SK-N-MC (cell line): ENCODE measurements around the gene TBX22.
"Not testable (repeated sequence)": the region's sequence is repeated elsewhere in the genome, so short reads cannot be mapped to it uniquely, and the experiment has no call there.

Source experiments
- DNase-seq: peaks from one replicate; pipeline ENCODE4 v3.0.0-alpha.2; 2011; ENCODE audit warnings: low read depth, low spot score
- H3K27ac ChIP-seq: fragments of 200-600 bp; sonication (generic); 2 replicates; pipeline ENCODE4 v1.5.1; 2016; ENCODE audit warnings: mixed run types
- H3K36me3 ChIP-seq: fragments of 200-600 bp; sonication (generic); 2 replicates; pipeline ENCODE4 v1.6.1; 2017; ENCODE audit warnings: antibody characterized with exemption, low read length, mixed read lengths; ENCODE audit not compliant: insufficient read depth
- H3K4me3 ChIP-seq: fragments of 200-600 bp; sonication (generic); 2 replicates; pipeline ENCODE4 v1.5.1; 2016
- H3K9ac ChIP-seq: fragments of 200-600 bp; sonication (generic); 2 replicates; pipeline ENCODE4 v1.8.0; 2017; ENCODE audit warnings: mixed run types, mixed read lengths; ENCODE audit not compliant: insufficient read length
- H3K9me3 ChIP-seq: fragments of 200-600 bp; sonication (generic); 2 replicates; pipeline ENCODE4 v1.6.1; 2017; ENCODE audit warnings: low read depth, mild to moderate bottlenecking, antibody characterized with exemption, low read length, moderate library complexity, mixed read lengths
- EZH2 ChIP-seq: fragments of 200-600 bp; sonication (generic); IDR thresholded peaks from one replicate; pipeline ENCODE4 v1.6.1; 2017; ENCODE audit warnings: antibody characterized with exemption
- FOXP2 ChIP-seq: optimal IDR thresholded peaks from 2 replicates; pipeline ENCODE3; 2011; ENCODE audit warnings: mild to moderate bottlenecking, moderate library complexity; ENCODE audit not compliant: insufficient read depth; ENCODE audit errors: extremely low read length, control extremely low read depth
- POLR2AphosphoS5 ChIP-seq: IDR thresholded peaks from 2 replicates; pipeline ENCODE4 v1.6.1; 2012; ENCODE audit warnings: mild to moderate bottlenecking, low read depth, low read length, borderline replicate concordance

TBX22 gene

DNA sequence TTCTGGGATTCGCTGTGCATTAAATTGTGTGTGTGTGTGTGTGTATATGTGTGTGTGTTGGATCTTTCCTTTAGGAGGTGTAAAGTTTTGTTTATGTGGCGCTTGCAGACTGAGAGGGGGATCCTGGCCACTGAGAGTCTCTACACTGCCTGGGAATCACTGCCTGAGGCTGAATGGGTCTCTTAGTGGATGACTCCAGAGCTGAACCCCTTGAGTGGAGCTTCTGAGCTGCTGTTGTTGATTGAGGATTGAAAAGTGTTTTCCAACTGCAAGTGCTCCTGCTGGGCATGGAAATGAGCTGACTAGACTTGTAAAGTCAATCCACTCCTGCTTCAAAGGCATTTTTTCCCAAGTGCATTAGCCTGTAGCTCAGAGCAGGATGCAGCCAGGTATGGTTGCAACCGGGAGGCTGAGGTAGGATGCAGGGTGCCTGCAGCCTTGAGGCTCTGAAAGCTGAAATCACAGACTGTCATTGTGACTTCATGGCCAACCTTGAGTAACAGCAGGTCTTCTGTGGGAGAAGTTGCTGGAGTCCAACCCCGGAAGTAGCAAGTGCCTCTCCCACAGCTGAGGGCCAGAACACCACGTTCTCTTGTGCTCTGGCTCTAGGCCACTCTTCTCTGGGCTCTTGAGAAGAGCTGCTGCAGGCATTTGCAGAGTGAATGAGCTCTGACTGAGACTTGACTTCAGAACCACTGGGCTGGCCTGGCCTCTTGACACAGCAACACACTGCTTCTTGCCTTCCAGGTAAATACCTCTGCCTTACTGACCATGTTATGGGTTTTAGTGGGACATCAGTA is at the start of gene TBX22:
TBX22 (plus strand) TSS at position 613 of the 800 bp plus-strand sequence. CDS start 7,517 bp downstream, outside the sequence.
- TF ChIP-seq EZH2 = no peak
- TF ChIP-seq POLR2AphosphoS5 = no peak
- no peak for TF ChIP-seq FOXP2
- no peak for DNase-seq
- no peak within 1 kb of the TSS for H3K27ac ChIP-seq
- H3K9me3 ChIP-seq = no peaks in the 10 kb centered on the region
- H3K9ac ChIP-seq = no peak within 1 kb of the TSS
- no peaks in the 10 kb centered on the region for H3K36me3 ChIP-seq
- no peak within 1 kb of the TSS for H3K4me3 ChIP-seq

DNA sequence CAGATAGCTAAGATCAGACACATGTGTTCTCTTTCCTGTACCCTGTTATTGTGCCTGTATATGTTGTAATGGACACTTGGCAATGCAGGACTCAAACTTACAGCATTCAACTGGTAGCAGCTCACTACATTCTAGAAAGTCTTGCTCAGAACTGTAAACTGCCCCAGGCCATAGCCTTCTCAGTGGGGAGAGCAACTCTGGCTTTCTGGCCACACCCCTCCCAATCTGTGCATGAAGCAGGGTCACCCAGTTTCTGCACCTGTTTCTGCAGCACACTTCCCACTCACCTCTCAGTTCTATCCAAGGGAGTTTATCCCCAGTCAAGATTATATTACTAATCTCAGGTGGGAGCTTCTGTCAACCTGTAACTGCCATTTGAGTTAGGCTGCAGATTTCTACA is 38.9 kb upstream of the TBX22 start:
- Histone ChIP-seq H3K27ac (no peak overlapping the region), H3K4me3 (no peak overlapping the region), H3K9ac (no peak overlapping the region), H3K9me3 (no peaks in the 10 kb centered on the region), H3K36me3 (no peaks in the 10 kb centered on the region)
- no peak for DNase-seq
- TF ChIP-seq EZH2 (no peak), POLR2AphosphoS5 (no peak), FOXP2 (no peak)

GRCh38 chrX:80004458-80004857 is 10.1 kb upstream of the TBX22 start:
- TF ChIP-seq FOXP2 = no peak
- TF ChIP-seq POLR2AphosphoS5 = no peak
- TF ChIP-seq EZH2 = no peak

DNA sequence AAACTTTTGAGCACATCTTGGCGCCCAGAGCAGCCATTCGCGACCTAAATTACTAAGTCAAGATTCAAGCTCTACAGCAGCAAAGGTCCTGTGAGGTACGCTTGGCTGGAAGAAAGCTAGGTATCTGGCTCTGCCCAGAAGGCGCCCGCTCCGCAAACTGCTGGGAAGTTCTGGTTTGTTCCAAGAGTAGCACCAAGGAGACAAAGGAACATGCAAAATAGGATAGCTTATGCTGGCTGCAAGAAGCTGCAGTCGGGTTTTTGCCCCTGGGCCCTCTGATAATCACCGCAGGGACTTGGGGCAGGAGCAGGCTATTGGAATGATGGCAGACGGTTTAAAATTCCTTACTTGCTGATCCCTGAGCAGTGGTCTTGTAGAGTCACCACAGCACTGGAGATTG is 3.0 kb upstream of the TBX22 start:
- DNase-seq = no peak
- no peak overlapping the region for H3K27ac ChIP-seq
- H3K9ac ChIP-seq = no peak overlapping the region
- no peak for TF ChIP-seq POLR2AphosphoS5
- no peak for TF ChIP-seq EZH2
- no peak for TF ChIP-seq FOXP2
- no peaks in the 10 kb centered on the region for H3K9me3 ChIP-seq
- H3K36me3 ChIP-seq = no peaks in the 10 kb centered on the region
- H3K4me3 ChIP-seq = no peak overlapping the region

More at GRCh38 chrX:80004458-80004857, 10.1 kb upstream of the TBX22 start:
- no peak for DNase-seq
- H3K4me3 ChIP-seq = no peak overlapping the region
- no peaks in the 10 kb centered on the region for H3K36me3 ChIP-seq
- no peaks in the 10 kb centered on the region for H3K9me3 ChIP-seq
- H3K27ac ChIP-seq = no peak overlapping the region
- no peak overlapping the region for H3K9ac ChIP-seq

GRCh38 chrX:80016182-80016581 is 1.6 kb downstream of the TBX22 start:
- H3K27ac ChIP-seq = no peak overlapping the region
- H3K4me3 ChIP-seq = no peak overlapping the region
- TF ChIP-seq FOXP2 = no peak
- no peak for TF ChIP-seq POLR2AphosphoS5
- TF ChIP-seq EZH2 = no peak
- H3K9me3 ChIP-seq = no peaks in the 10 kb centered on the region
- no peaks in the 10 kb centered on the region for H3K36me3 ChIP-seq
- no peak for DNase-seq
- H3K9ac ChIP-seq = no peak overlapping the region

DNA sequence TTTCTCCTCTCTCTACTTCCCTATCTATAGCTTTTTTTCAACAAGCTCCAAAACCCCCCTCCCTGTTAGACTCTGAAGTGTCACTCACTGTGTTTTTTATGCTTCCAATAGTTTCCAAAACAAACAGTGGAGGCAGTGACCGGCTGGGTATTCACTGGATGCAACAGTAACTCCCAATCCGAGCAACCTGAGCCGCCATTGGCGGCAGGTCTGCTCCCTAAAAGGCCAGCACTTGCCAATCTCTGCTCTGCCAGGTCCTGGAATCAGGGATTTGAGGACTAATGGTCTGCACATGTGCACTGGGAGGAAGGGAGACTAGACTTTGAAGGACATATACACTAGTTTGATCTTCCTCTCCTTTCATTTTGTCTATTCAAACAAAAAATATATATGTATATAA is 7.1 kb downstream of the TBX22 start:
- no peaks in the 10 kb centered on the region for H3K9me3 ChIP-seq
- no peaks in the 10 kb centered on the region for H3K36me3 ChIP-seq
- no peak overlapping the region for H3K4me3 ChIP-seq
- no peak overlapping the region for H3K27ac ChIP-seq
- DNase-seq = no peak
- TF ChIP-seq EZH2 (no peak), FOXP2 (no peak), POLR2AphosphoS5 (no peak)
- H3K9ac ChIP-seq = no peak overlapping the region

- no peak for DNase-seq
- Histone ChIP-seq H3K4me3 (peak overlapping the region; percentile 51), H3K9me3 (no peaks in the 10 kb centered on the region), H3K36me3 (no peaks in the 10 kb centered on the region), H3K9ac (no peak overlapping the region), H3K27ac (no peak overlapping the region)
- TF ChIP-seq EZH2 = no peak
- no peak for TF ChIP-seq POLR2AphosphoS5
- TF ChIP-seq FOXP2 = no peak
Observed at GRCh38 chrX:80022363-80023031, 7.9 kb downstream of the TBX22 start.

DNA sequence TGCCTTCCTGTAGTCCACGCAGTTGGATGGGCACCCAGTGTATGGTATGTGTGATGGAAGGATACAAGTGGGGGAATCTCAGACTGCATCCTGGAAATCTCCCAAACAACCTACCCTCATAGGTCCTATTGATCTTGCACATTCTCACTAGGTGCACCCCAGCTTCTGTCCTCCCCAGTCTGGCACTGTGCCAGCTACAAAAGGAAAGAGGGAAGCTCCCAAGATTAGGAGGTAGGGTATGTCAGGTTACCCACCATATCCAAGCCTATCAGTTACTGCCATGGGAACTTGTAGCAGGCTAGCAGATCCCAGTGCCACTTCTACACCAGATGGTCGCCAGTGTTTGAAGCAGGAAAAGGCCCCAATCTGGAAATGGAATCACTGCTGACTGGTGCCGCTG is 11.6 kb downstream of the TBX22 start:
- no peak overlapping the region for H3K27ac ChIP-seq
- TF ChIP-seq EZH2 = no peak
- no peak for TF ChIP-seq FOXP2
- no peak for TF ChIP-seq POLR2AphosphoS5
- no peaks in the 10 kb centered on the region for H3K9me3 ChIP-seq
- H3K4me3 ChIP-seq = no peak overlapping the region
- DNase-seq = no peak
- H3K36me3 ChIP-seq = no peaks in the 10 kb centered on the region
- no peak overlapping the region for H3K9ac ChIP-seq

DNA sequence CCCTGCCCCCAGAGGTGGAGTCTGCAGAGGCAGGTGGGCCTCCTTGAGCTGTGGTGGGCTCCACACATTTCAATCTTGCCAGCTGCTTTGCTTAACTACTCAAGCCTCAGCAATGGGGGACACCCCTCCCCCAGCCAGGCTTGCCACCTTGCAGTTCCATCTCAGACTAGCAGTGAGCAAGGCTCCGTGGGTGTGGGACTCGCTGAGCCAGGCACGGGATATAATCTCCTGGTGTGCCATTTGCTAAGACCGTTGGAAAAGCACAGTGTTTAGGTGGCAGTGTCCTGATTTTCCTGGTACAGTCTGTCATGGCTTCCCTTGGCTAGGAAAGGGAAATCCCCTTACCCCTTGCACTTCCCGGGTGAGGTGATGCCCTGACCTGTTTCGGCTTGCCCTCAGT is 51.6 kb downstream of the TBX22 start:
- DNase-seq, H3K9me3 ChIP-seq, H3K27ac ChIP-seq, H3K9ac ChIP-seq, H3K4me3 ChIP-seq, H3K36me3 ChIP-seq: not testable (repeated sequence)

DNA sequence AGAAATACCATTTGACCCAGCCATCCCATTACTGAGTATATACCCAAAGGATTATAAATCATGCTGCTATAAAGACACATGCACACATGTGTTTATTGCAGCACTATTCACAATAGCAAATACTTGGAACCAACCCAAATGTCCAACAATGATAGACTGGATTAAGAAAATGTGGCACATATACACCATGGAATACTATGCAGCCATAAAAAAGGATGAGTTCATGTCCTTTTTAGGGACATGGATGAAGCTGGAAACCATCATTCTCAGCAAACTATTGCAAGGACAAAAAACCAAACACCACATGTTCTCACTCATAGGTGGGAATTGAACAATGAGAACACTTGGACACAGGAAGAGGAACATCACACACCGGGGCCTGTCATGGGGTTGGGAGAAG is 61.1 kb downstream of the TBX22 start:
- not testable (repeated sequence) for H3K9ac ChIP-seq, H3K36me3 ChIP-seq, H3K27ac ChIP-seq, H3K4me3 ChIP-seq, H3K9me3 ChIP-seq, DNase-seq
